ENCODE data around the gene DGKZ. TPM values are rescaled to one million over a fixed set of nuclear protein-coding genes. Genes with fewer than 3 reads are reported as not detected.

Gene DGKZ
- total RNA-seq, 1 donor from 2014 or later: 77.1 TPM

DNA sequence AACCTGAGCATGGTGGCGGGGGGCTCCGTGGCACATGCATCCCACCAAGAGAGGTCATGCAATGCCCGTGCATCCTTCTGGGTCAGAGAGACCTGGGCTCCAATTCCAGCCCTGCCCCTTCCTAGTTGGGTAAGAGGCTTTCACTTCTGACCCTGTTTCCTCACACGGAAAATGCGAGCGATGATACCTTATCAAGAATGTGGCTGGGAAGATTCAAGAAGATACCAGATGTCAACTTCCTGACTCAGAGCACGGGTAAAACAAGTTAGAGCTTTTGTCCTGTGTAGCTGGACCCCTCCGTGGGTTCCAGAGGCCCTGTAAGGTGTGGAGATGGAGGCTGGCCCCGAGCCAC is 8.7 kb upstream of the DGKZ start:
- peak overlapping the region; percentile 96 for H3K27ac ChIP-seq (replicated peaks)
- TF ChIP-seq, protein P1, sequence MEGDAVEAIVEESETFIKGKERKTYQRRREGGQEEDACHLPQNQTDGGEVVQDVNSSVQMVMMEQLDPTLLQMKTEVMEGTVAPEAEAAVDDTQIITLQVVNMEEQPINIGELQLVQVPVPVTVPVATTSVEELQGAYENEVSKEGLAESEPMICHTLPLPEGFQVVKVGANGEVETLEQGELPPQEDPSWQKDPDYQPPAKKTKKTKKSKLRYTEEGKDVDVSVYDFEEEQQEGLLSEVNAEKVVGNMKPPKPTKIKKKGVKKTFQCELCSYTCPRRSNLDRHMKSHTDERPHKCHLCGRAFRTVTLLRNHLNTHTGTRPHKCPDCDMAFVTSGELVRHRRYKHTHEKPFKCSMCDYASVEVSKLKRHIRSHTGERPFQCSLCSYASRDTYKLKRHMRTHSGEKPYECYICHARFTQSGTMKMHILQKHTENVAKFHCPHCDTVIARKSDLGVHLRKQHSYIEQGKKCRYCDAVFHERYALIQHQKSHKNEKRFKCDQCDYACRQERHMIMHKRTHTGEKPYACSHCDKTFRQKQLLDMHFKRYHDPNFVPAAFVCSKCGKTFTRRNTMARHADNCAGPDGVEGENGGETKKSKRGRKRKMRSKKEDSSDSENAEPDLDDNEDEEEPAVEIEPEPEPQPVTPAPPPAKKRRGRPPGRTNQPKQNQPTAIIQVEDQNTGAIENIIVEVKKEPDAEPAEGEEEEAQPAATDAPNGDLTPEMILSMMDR (IDR thresholded peaks at IDR 0.05; ENCODE audit: borderline replicate concordance): no peak
- intact Hi-C loops (cut with micrococcal nuclease): no loop called here
- no peaks in the 10 kb centered on the region for H3K9me3 ChIP-seq (replicated peaks)
- H3K4me3 ChIP-seq: peak overlapping the region; percentile 57
- no peak for DNase-seq
- peaks cover 10% of the 10 kb centered on the region for H3K27me3 ChIP-seq (ENCODE audit: low read depth)
- no peaks in the 10 kb centered on the region for H3K36me3 ChIP-seq
- peaks cover 63% of the 10 kb centered on the region for H3K4me1 ChIP-seq

DNA sequence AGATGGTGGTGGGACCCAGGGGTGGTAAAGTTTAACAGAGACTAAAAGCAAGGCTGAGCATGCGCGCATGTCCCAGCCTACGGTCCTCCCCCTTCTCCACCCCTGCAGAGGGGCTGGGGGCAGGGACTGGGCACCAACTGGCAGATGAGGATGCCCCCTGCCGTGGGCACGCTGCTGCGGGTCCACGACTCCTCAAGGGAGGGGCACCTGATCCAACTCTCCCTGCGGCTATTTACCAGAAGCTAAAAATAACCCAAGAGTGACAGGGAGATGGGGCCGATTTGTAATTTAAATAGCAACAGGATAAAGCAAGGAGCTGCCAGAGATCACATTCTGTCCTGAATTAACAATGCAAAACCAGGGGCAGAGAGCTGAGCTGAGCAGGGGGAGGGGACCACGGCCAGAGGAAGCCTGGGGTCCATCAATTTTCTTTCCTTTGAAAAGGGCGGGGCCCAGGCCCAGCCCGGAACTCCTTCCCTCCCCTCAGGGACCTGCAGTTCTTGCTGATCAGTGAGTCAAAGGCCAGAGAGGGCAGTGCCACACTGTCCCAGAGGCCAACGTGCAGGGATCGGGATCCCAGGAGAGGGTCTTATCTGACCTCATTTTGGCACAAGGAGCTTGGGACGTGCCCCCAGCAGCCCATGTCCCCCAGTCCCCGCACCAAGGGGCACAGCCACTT is 8.1 kb upstream of the DGKZ start:
- H3K4me3 ChIP-seq: peak overlapping the region; percentile 57

DNA sequence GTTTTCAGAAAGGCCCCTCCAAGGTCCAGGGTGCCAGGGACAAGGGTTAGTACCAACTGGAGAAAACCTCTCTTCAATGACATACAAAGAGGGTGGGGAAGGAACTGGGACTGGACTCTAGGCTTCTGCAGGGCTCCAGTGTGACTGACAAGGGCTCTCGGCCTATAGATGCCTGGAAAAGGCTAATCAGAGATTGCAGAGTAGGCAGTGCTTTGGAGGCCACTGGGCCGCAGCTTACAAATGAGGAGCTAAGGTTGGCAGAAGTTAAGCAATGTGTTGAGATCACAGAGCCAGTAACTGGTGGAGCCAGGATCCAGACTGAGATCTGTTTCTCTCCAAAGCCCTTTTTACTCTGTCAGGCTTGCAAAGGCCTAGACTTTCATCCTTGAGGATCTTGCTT is 7.4 kb upstream of the DGKZ start:
- TF ChIP-seq, protein P1 (IDR thresholded peaks at IDR 0.05; ENCODE audit: borderline replicate concordance): no peak
- Histone ChIP-seq H3K27me3 (ENCODE audit: low read depth) (no peaks in the 10 kb centered on the region), H3K36me3 (no peaks in the 10 kb centered on the region), H3K4me1 (peaks cover 73% of the 10 kb centered on the region), H3K9me3 (replicated peaks) (no peaks in the 10 kb centered on the region), H3K4me3 (peak overlapping the region; percentile 57), H3K27ac (replicated peaks) (peak overlapping the region; percentile 96)
- intact Hi-C loops (cut with micrococcal nuclease): no loop called here
- DNase-seq: no peak

More for the DNA sequence above, 8.1 kb upstream of the DGKZ start:
- Histone ChIP-seq H3K36me3 (no peaks in the 10 kb centered on the region), H3K9me3 (replicated peaks) (no peaks in the 10 kb centered on the region), H3K27me3 (ENCODE audit: low read depth) (peaks cover 5% of the 10 kb centered on the region), H3K4me1 (peaks cover 66% of the 10 kb centered on the region), H3K27ac (replicated peaks) (peak overlapping the region; percentile 96)
- peak; percentile 61 for DNase-seq
- intact Hi-C loops (cut with micrococcal nuclease): no loop called here
- TF ChIP-seq, protein P1 (IDR thresholded peaks at IDR 0.05; ENCODE audit: borderline replicate concordance): no peak

DNA sequence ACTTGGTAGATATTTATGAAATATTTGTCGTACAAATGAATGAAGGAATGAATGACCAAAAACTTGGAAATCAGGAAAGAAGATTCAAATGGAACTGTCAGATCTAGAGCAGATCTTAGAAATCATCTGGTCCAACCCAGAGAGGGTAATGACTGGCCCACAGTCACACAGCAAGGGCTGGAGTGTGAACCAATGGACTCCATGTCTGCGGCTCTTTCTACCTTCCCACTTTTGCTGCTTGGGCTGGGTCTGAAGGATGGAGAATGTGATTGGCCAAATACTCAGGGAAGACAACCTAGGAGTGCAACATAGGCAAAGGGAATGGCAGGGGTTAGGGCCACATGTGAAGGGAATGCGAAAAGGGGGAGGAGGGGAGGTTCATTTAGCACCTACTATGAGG is 5.8 kb upstream of the DGKZ start:
- H3K36me3 ChIP-seq: no peaks in the 10 kb centered on the region
- TF ChIP-seq, protein P1 (IDR thresholded peaks at IDR 0.05; ENCODE audit: borderline replicate concordance): no peak
- H3K9me3 ChIP-seq (replicated peaks): no peaks in the 10 kb centered on the region
- peak overlapping the region; percentile 96 for H3K27ac ChIP-seq (replicated peaks)
- H3K4me3 ChIP-seq: no peak overlapping the region
- H3K27me3 ChIP-seq (ENCODE audit: low read depth): no peaks in the 10 kb centered on the region
- intact Hi-C loops (cut with micrococcal nuclease): no loop called here
- no peak for DNase-seq
- peaks cover 83% of the 10 kb centered on the region for H3K4me1 ChIP-seq

DNA sequence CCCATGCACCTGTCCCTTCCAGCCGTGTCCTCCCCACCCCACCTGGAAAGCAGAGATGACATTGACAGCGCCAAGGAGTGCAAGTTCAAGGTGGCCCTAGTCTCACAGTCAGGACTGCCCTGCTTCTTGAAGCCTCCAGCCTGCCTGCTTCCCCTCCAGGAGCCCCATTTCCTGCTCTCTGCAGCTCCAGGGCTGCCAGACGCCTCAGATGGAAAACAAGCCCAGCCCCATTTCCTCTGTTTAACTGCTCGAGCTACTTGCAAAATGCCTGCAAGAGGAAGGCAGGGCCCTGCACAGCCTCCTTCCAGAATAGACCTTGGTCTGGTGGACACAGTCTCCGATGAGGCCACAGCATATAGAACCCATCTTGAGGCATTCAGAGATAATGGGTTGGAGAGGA is 5.0 kb upstream of the DGKZ start:
- Histone ChIP-seq H3K9me3 (replicated peaks) (no peaks in the 10 kb centered on the region), H3K4me1 (peaks cover 88% of the 10 kb centered on the region), H3K36me3 (no peaks in the 10 kb centered on the region), H3K27me3 (ENCODE audit: low read depth) (no peaks in the 10 kb centered on the region), H3K4me3 (no peak overlapping the region), H3K27ac (replicated peaks) (peak overlapping the region; percentile 96)
- no peak for DNase-seq
- TF ChIP-seq, protein P1 (IDR thresholded peaks at IDR 0.05; ENCODE audit: borderline replicate concordance): no peak
- intact Hi-C loops (cut with micrococcal nuclease): no loop called here

Data from left ventricle myocardium inferior (tissue), 1 donor.